DOHH2 (cell line): ENCODE data around the gene PADI4.

Experiments
- CTCF ChIP-seq: fragments of 200-600 bp; sonication (generic); IDR thresholded peaks from one replicate; pipeline ENCODE4 v1.5.1; 2014; ENCODE audit warnings: antibody characterized with exemption, mild to moderate bottlenecking, low read depth, low read length; ENCODE audit not compliant: poor library complexity, severe bottlenecking
- EZH2phosphoT487 ChIP-seq: fragments of 200-600 bp; sonication (generic); IDR thresholded peaks from 2 replicates; pipeline ENCODE4 v1.6.1; 2017; ENCODE audit warnings: borderline replicate concordance, mild to moderate bottlenecking, antibody characterized with exemption, low read length, moderate library complexity, mixed read lengths

- TF ChIP-seq CTCF (no peak), EZH2phosphoT487 (no peak)
Observed at GRCh38 chr1:17305576-17306095, 2.4 kb upstream of the PADI4 start.
